Fibroblast of skin of right biceps (primary cell): ENCODE data around the gene USP17L29.
"Not testable (repeated sequence)": the region's sequence is repeated elsewhere in the genome, so short reads cannot be mapped to it uniquely, and the experiment has no call there.

Experiments used
- DNase-seq: peaks from one replicate; pipeline ENCODE4 v3.0.0-alpha.2; 2013

Gene USP17L29

GRCh38 chr4:9353338-9353737, at the start of gene USP17L29:
Gene USP17L29, plus strand, starts transcription at chr4:9353638. Its CDS starts 0 bp downstream, at chr4:9353638.
- not testable (repeated sequence) for DNase-seq

GRCh38 chr4:9324191-9324590, 29.2 kb upstream of the USP17L29 start:
- not testable (repeated sequence) for DNase-seq

- not testable (repeated sequence) for DNase-seq
These were observed 28.6 kb upstream of the USP17L29 start, which contains the start of gene USP17L24 for GRCh38 chr4:9324865-9325264. Gene USP17L24, plus strand, starts transcription at chr4:9325165. Its CDS starts 0 bp downstream, at chr4:9325165.

- not testable (repeated sequence) for DNase-seq
These were observed 23.8 kb upstream of the USP17L29 start, which contains the start of gene USP17L25 for GRCh38 chr4:9329611-9330010. Gene USP17L25, plus strand, starts transcription at chr4:9329911. Its CDS starts 0 bp downstream, at chr4:9329911.

GRCh38 chr4:9334358-9334757, 19.1 kb upstream of the USP17L29 start, which contains the start of gene USP17L26:
Gene USP17L26, plus strand, starts transcription at chr4:9334658. Its CDS starts 0 bp downstream, at chr4:9334658.
- not testable (repeated sequence) for DNase-seq

- DNase-seq: not testable (repeated sequence)
These were observed 14.3 kb upstream of the USP17L29 start, which contains the start of gene USP17L5 for GRCh38 chr4:9339103-9339502. Gene USP17L5, plus strand, starts transcription at chr4:9339403. Its CDS starts 0 bp downstream, at chr4:9339403.

GRCh38 chr4:9343848-9344247, 9.6 kb upstream of the USP17L29 start, which contains the start of gene USP17L27:
Gene USP17L27, plus strand, starts transcription at chr4:9344148. Its CDS starts 0 bp downstream, at chr4:9344148.
- not testable (repeated sequence) for DNase-seq

- not testable (repeated sequence) for DNase-seq
These were observed 4.8 kb upstream of the USP17L29 start, which contains the start of gene USP17L28 for GRCh38 chr4:9348593-9348992. Gene USP17L28, plus strand, starts transcription at chr4:9348893. Its CDS starts 0 bp downstream, at chr4:9348893.

GRCh38 chr4:9350866-9351265, 2.6 kb upstream of the USP17L29 start:
- DNase-seq: not testable (repeated sequence)

GRCh38 chr4:9362829-9363228, 9.4 kb downstream of the USP17L29 start, which contains the start of gene USP17L30:
Gene USP17L30, plus strand, starts transcription at chr4:9363129. Its CDS starts 0 bp downstream, at chr4:9363129.
- DNase-seq: not testable (repeated sequence)

GRCh38 chr4:9379881-9380280, 26.4 kb downstream of the USP17L29 start:
- DNase-seq: not testable (repeated sequence)

GRCh38 chr4:9381012-9381534, 27.6 kb downstream of the USP17L29 start:
- DNase-seq: not testable (repeated sequence)

GRCh38 chr4:9384126-9384525, 30.7 kb downstream of the USP17L29 start:
- DNase-seq: no peak

- DNase-seq: not testable (repeated sequence)
These were observed 35.6 kb downstream of the USP17L29 start for GRCh38 chr4:9389001-9389400.
